ENCODE data around the gene MAGI1.

- TF ChIP-seq CTCF (IDR thresholded peaks at IDR 0.05; ENCODE audit: insufficient read depth, low read length) (no peak), POLR2AphosphoS5 (IDR thresholded peaks at IDR 0.05; ENCODE audit: low read depth) (no peak)
Measured at GRCh38 chr3:65368866-65369265, 669.9 kb downstream of the MAGI1 start.

Data from HL-60 (cell line).